Medulla oblongata (tissue), 1 donor: ENCODE measurements around the gene CLPX.
A peak's percentile ranks its signal among the peaks of the same experiment; 100 is the strongest.
"Not testable (repeated sequence)": the region's sequence is repeated elsewhere in the genome, so short reads cannot be mapped to it uniquely, and the experiment has no call there.

ENCODE experiments used
- DNase-seq: peaks from one replicate; pipeline ENCODE4 v3.0.0-alpha.2; 2015; ENCODE audit errors: extremely low spot score

The CLPX gene

DNA sequence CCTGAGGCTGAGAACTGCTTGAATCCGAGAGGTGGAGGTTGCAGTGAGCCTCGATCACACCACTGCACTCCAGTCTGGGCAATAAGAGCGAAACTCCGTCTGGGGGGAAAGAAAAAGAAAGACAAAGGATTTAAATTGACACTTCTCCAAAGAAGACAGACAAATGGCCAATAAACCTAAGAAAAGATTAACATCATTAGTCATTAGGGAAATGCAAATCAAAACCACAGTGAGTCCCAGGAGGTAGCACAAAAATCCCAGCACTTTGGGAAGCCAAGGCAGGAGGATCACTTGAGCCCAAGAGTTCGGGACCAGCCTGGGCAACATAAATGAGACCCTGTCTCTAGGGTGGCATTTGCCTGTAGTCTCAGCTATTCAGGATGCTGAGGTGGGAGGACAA is 12.6 kb downstream of the CLPX start:
- no peak for DNase-seq

DNA sequence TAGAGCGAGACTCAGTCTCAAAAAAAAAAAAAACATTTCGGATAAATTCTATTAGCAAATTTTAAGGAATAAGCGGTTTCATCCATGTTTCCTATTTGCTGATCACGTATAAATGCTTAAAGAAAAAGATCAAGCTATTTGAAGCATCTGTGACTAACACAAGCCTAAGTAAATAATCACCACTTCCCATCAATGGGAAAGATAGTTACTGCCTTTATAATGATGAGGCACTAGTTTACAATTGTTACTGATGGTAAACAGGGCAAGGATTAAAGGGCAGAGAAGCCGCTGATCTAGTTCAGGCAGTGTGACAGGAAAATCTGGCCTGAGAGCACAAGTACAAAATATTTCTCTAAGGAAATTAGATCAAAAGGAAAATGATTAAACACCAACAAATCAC is 13.7 kb downstream of the CLPX start:
- DNase-seq, result no peak

- no peak for DNase-seq
These were observed 19.3 kb downstream of the CLPX start for GRCh38 chr15:65165875-65166274.

DNA sequence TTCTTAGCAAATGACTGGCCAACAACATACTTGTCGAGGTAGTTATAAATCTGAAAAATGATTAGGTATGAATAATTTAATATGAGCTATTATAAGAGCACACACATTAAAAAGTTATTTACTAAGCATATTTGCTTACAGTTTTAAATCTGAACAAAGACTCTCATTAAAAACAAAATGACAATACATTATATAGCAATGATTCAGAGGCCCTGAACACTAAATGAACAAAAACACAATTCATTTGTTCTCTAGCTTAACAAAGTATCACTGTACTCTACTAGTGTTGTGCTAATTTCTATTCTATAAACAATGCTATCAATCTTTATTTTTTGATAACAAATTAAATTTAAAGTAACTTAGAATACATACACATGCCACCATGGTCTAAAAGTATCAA is 21.0 kb downstream of the CLPX start:
- DNase-seq, result peak; percentile 37

GRCh38 chr15:65163041-65163440 is 22.1 kb downstream of the CLPX start:
- DNase-seq, result no peak

DNA sequence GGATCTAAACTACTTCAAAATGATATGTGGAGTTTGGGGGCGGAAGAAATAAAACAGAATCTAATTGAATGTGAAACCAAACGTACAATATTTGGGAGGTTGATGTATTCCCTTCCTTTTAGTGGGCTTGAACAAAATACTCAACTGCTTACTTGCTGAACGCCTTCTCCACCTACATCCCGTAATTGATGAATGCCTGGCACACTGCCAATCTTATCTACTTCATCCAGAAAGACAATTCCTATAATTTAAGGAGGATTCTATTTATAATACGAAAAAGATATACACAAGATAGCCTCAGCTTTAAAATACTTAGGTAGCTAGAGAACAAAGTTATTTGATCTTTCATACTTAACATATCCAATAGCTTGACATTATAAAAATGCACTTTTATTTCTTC is 28.4 kb downstream of the CLPX start:
- DNase-seq, result no peak

DNA sequence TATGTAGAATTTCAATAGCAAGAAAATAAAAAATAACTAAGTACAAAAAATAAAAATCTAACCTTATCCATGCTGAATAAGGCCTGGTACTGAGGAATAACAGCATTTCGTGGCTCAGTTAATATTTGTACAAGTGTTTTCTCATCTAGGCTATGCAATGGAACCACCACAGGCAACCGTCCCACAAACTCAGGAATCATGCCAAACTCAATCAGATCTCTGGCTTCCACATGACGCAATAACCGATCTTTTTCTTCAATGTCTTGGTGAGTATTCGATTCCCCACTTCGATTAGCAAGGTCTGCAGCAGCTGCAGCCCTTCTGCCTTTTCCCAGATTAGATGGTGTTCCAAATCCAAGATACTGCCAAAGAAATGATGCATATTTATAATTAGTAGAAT is 30.4 kb downstream of the CLPX start:
- DNase-seq, result no peak

DNA sequence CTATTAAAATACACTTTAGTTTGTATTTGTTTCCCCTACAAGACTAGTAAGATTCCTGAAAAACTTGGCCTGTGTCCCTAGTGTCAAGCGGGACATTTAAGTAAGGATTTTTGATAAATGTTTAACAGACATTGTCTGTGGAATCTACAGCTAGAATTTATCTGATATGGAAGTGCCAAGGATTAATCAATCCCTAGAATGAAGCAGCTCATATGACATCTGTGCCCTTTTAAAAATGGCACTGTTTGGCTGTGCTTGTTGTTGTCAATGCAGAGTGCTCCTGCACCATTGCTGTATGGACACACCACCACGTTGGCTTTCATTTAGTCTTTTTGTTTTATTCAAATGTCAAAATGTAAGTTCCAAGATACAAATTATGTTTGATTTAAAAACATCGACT is 37.2 kb downstream of the CLPX start:
- DNase-seq, result no peak

- no peak for DNase-seq
These were observed 38.7 kb downstream of the CLPX start for GRCh38 chr15:65146438-65146837.

- DNase-seq, result not testable (repeated sequence)
These were observed 46.5 kb downstream of the CLPX start for GRCh38 chr15:65138631-65139030.

GRCh38 chr15:65137893-65138292 is 47.2 kb downstream of the CLPX start:
- DNase-seq, result not testable (repeated sequence)

GRCh38 chr15:65137089-65137488 is 48.1 kb downstream of the CLPX start:
- DNase-seq, result not testable (repeated sequence)

- DNase-seq, result no peak
These were observed 50.6 kb downstream of the CLPX start for GRCh38 chr15:65134538-65134937.

- peak; percentile 97 for DNase-seq
These were observed 51.5 kb downstream of the CLPX start, which contains the start of gene PDCD7 for GRCh38 chr15:65133548-65134200. Gene PDCD7 (minus strand): TSS chr15:65133808. CDS start chr15:65133781, 27 bp downstream.

- DNase-seq, result no peak
These were observed 52.1 kb downstream of the CLPX start for GRCh38 chr15:65132878-65133547.

GRCh38 chr15:65130941-65131340 is 54.2 kb downstream of the CLPX start:
- no peak for DNase-seq

- no peak for DNase-seq
These were observed 69.6 kb downstream of the CLPX start for GRCh38 chr15:65115542-65115941.

DNA sequence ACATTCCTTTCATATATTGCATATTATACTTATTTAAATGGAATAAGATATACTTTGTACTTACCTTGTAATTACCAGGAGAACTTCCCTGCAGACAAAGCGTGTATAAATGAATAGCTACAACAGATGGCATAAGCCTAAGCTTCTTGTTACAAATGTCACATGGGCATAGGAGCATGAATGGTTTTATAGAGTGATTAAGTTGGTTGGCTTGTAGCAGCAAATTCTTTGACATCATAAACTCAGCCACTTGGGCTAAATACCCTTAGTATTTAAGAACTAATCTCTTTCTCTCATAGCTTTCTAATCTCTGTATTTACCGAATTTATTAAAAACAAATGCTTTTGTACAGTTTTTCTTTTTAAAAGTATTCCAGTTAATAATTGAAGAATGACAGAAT is 70.1 kb downstream of the CLPX start, which contains the start of gene UBAP1L:
UBAP1L (minus strand) TSS at position 115 of the 400 bp plus-strand sequence. CDS start 8,985 bp downstream, outside the sequence.
- no peak for DNase-seq

GRCh38 chr15:65110676-65111292 is 74.4 kb downstream of the CLPX start:
- DNase-seq, result no peak

DNA sequence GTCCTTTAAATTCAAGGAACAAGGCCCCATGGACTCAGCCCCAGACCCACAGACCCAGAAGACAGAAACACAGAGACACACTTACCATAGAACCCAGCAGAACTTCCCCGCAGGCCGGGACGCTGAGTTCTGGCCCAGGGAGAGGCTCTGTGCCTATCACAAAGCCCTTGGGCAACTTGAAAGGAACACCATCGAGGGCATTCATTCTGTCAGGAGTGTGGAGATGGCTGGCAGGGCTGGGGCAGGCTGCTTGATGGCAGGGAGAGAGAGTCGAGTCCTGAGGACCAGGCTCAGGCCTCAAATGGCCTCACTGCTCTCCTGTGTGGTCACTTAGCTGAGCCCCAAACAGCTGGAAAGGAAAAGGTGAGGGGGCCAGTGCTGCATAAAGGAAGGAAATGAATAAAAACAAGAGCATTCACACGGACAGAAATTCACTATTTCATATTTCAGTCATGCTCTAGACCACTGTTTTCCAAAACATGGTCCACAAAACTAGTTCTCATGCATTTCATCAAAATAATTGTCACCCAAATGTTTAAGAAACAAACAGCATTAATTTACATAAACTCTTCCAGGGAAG is 79.0 kb downstream of the CLPX start:
- no peak for DNase-seq

GRCh38 chr15:65105038-65105437 is 80.1 kb downstream of the CLPX start:
- DNase-seq, result no peak

GRCh38 chr15:65102912-65103311 is 82.2 kb downstream of the CLPX start:
- DNase-seq, result no peak
